GM10266 (cell line): ENCODE results near the gene RHOT1.
"Not testable (repeated sequence)": the region's sequence is repeated elsewhere in the genome, so short reads cannot be mapped to it uniquely, and the experiment has no call there.

Experiments used
- DNase-seq: peaks from one replicate; pipeline ENCODE4 v3.0.0; 2012; ENCODE audit errors: extremely low spot score
- TF ChIP-seq, protein P1 (sequence below): IDR thresholded peaks from 2 replicates; pipeline ENCODE4 v1.5.1; 2012; ENCODE audit warnings: mild to moderate bottlenecking, low read depth; ENCODE audit not compliant: control insufficient read depth, insufficient read depth; ENCODE audit errors: missing control alignments

Gene RHOT1

GRCh38 chr17:32117399-32117798 is 24.9 kb upstream of the RHOT1 start:
- TF ChIP-seq, protein P1, sequence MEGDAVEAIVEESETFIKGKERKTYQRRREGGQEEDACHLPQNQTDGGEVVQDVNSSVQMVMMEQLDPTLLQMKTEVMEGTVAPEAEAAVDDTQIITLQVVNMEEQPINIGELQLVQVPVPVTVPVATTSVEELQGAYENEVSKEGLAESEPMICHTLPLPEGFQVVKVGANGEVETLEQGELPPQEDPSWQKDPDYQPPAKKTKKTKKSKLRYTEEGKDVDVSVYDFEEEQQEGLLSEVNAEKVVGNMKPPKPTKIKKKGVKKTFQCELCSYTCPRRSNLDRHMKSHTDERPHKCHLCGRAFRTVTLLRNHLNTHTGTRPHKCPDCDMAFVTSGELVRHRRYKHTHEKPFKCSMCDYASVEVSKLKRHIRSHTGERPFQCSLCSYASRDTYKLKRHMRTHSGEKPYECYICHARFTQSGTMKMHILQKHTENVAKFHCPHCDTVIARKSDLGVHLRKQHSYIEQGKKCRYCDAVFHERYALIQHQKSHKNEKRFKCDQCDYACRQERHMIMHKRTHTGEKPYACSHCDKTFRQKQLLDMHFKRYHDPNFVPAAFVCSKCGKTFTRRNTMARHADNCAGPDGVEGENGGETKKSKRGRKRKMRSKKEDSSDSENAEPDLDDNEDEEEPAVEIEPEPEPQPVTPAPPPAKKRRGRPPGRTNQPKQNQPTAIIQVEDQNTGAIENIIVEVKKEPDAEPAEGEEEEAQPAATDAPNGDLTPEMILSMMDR: no peak
- no peak for DNase-seq

DNA sequence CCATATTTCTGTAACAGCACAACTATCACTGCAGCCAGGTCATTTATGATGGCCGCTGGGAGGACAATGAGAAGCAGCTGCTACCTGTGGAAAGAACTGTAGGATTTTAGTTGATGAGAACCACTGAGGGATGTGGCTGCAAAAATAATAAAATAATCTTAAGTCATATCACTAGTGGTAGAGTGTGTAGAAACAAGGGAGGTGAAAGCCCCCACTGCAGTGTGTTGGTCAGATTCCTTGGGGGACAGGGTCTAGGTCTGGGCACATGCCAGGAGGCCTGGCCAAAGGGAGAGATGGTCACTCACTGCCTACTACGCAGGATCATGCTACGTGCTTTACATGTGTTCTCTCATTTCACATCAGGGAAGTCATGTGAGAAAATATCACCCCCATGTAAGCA is 24.2 kb upstream of the RHOT1 start:
- DNase-seq: not testable (repeated sequence)

DNA sequence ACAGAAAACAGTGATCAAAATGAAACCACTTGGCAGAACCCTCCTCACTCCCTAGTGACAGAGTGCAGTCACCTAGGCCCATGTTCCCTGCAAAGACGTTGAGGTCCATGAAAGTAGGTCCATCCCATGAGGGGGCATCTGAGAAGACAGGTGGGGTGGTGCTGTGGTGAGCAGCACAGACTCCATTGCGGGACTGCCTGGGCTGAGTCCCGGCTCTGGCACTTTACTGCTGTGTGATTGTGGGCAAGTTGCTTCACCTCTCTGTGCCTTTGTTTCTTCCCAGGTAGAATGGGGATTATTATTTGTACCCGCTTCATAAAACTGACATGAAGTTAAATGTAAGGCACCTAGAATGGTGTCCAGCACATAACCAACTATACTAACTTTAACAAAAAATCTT is 23.5 kb upstream of the RHOT1 start:
- TF ChIP-seq, protein P1: no peak
- DNase-seq: no peak

DNA sequence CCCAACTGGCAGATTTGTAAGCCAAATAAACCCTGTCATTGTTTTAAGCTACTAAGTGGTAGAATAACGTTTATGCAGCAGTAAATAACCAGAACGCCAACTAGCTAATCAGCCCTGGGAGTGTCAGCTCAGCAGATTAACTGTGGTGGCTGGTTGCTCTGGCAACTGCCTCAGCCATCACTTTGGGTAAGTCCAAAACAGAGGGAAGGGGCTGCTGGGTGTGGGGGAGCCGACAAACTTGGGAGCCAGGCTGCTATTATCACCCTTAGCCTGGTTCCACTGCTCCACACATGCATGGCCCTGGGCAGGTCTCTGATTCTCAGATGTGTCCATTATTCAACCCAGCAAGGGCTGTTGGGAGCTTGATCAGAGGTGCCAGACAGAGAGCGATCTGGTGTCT is 22.2 kb upstream of the RHOT1 start:
- DNase-seq: no peak
- TF ChIP-seq, protein P1: no peak

DNA sequence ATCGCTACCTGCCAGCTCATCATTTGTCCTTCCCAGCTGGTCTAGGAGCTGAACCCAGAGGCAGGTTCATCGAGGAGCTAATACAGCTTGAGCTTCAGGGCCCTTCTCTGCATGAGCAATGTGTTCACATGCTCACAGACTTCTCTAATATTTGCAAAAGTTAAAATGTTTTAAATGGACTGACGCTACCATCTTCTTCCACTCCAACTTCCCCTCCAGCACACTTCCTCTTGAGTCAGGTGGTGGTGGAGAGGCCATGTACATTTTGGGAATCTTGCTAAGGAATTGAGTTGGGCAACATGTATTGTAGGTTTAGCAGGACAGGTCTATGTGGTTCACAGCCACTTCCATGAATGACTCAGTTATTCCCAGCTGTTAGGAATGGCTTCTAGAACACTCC is 21.6 kb upstream of the RHOT1 start:
- TF ChIP-seq, protein P1: no peak
- DNase-seq: no peak

DNA sequence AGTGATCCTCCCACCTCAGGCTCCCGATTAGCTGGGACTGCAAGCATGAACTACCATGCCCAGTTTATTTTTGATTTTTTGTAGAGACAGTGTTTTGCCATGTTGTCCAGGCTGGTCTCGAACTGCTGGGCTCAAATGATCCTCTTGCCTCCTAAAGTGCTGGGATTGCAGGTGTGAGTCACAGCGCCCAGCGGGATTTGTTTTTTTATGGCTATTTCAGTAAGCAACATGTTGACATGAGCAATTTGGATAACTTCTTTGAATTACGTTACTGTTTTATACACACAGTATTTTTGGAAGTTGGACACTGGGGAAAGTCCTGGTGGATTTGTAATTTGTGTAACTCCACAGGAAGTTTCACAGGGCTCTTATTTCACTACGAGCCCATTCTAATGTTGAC is 18.5 kb upstream of the RHOT1 start:
- TF ChIP-seq, protein P1: no peak

GRCh38 chr17:32124985-32125847 is 17.1 kb upstream of the RHOT1 start:
- no peak for DNase-seq
- TF ChIP-seq, protein P1: no peak

More for the DNA sequence above, 18.5 kb upstream of the RHOT1 start:
- DNase-seq: no peak

- no peak for DNase-seq
- TF ChIP-seq, protein P1: no peak
These were observed 16.5 kb upstream of the RHOT1 start for GRCh38 chr17:32125848-32126153.
